HG03159 (cell line): Measurements from ENCODE around the gene TSPAN18.

Source experiments
- ATAC-seq: cut with Tn5 transposase; IDR thresholded peaks from one replicate; pipeline ENCODE4 v1.9.1; 2021; ENCODE audit warnings: mild to moderate bottlenecking, moderate library complexity; ENCODE audit not compliant: unreplicated experiment

Gene TSPAN18

GRCh38 chr11:44737245-44738085 is 10.7 kb downstream of the TSPAN18 start:
- ATAC-seq, result no peak

- ATAC-seq, result no peak
These were observed 12.0 kb downstream of the TSPAN18 start for GRCh38 chr11:44738791-44739190.

GRCh38 chr11:44740967-44741366 is 14.2 kb downstream of the TSPAN18 start:
- ATAC-seq, result no peak

GRCh38 chr11:44741976-44742375 is 15.2 kb downstream of the TSPAN18 start:
- no peak for ATAC-seq

GRCh38 chr11:44742508-44743246 is 15.9 kb downstream of the TSPAN18 start:
- no peak for ATAC-seq

GRCh38 chr11:44743326-44743725 is 16.6 kb downstream of the TSPAN18 start:
- no peak for ATAC-seq

- no peak for ATAC-seq
These were observed 17.3 kb downstream of the TSPAN18 start for GRCh38 chr11:44743959-44744557.

- ATAC-seq, result no peak
These were observed 20.1 kb downstream of the TSPAN18 start for GRCh38 chr11:44746894-44747293.

GRCh38 chr11:44747316-44747715 is 20.6 kb downstream of the TSPAN18 start:
- no peak for ATAC-seq

GRCh38 chr11:44747836-44748235 is 21.1 kb downstream of the TSPAN18 start:
- no peak for ATAC-seq

- ATAC-seq, result no peak
These were observed 21.8 kb downstream of the TSPAN18 start for GRCh38 chr11:44748606-44749005.

GRCh38 chr11:44749189-44749588 is 22.4 kb downstream of the TSPAN18 start:
- ATAC-seq, result no peak

- no peak for ATAC-seq
These were observed 24.0 kb downstream of the TSPAN18 start for GRCh38 chr11:44750551-44751465.

- ATAC-seq, result no peak
These were observed 25.5 kb downstream of the TSPAN18 start for GRCh38 chr11:44752300-44752699.

GRCh38 chr11:44752713-44753112 is 26.0 kb downstream of the TSPAN18 start:
- no peak for ATAC-seq

- ATAC-seq, result no peak
These were observed 27.3 kb downstream of the TSPAN18 start for GRCh38 chr11:44753961-44754645.

- ATAC-seq, result no peak
These were observed 28.3 kb downstream of the TSPAN18 start for GRCh38 chr11:44754876-44755555.

GRCh38 chr11:44755556-44756523 is 29.1 kb downstream of the TSPAN18 start:
- ATAC-seq, result no peak
